ENCODE results near the gene KLHL22.
"Not testable (repeated sequence)": the region's sequence is repeated elsewhere in the genome, so short reads cannot be mapped to it uniquely, and the experiment has no call there.

Gene KLHL22

GRCh38 chr22:20472629-20473442, 22.8 kb downstream of the KLHL22 start:
- TF ChIP-seq CTCF (IDR thresholded peaks at IDR 0.05; ENCODE audit: low read depth, low read length, missing control alignments) = no peak
- H3K4me3 ChIP-seq (ENCODE audit: low read depth, low read length) = no peak overlapping the region
- no peak for DNase-seq (ENCODE audit: low read depth)

GRCh38 chr22:20471126-20471833, 24.3 kb downstream of the KLHL22 start:
- TF ChIP-seq CTCF (IDR thresholded peaks at IDR 0.05; ENCODE audit: low read depth, low read length, missing control alignments) = no peak
- H3K4me3 ChIP-seq (ENCODE audit: low read depth, low read length) = no peak overlapping the region
- no peak for DNase-seq (ENCODE audit: low read depth)

- DNase-seq (ENCODE audit: low read depth); H3K4me3 ChIP-seq (ENCODE audit: low read depth, low read length): not testable (repeated sequence)
Observed at GRCh38 chr22:20470525-20470924, 25.1 kb downstream of the KLHL22 start.

DNA sequence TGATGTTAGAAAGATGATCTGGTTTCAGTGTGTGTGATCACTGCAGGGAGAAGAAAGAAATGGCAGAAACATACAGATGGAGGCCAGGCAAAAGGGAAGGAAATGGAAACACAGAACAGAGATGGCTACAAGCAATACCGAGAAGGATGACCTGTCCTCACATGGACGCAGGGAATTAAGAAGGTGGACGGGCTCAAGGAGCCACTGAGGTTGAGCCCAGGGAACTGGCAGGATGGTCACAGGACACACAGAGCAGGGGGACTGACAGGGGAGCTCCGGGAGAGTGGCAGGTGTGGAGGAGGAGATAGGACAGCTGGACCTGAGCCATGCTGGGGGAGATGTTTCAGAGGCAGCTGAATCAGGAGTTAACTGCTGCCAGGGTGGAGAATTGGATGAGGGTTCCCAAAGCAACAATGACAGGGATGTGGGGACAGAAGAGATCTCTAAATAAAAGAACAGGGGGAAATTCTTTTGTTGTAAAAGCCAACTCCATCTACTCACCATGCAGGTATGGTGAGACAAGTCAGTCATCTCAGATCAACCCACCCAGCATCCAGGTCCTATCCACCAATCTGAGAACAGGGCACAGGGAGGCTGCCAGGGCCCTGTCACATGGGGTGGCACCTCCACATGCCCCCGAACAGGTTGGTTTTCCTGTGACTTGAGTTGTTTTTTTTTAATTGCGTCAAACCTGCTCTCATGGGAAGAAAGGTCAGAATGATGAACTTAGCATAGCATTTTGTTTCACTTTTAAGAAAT, 26.3 kb downstream of the KLHL22 start:
- DNase-seq (ENCODE audit: low read depth) = no peak
- no peak overlapping the region for H3K4me3 ChIP-seq (ENCODE audit: low read depth, low read length)
- no peak for TF ChIP-seq CTCF (IDR thresholded peaks at IDR 0.05; ENCODE audit: low read depth, low read length, missing control alignments)

GRCh38 chr22:20466659-20467379, 28.8 kb downstream of the KLHL22 start:
- TF ChIP-seq CTCF (IDR thresholded peaks at IDR 0.05; ENCODE audit: low read depth, low read length, missing control alignments) = no peak
- no peak overlapping the region for H3K4me3 ChIP-seq (ENCODE audit: low read depth, low read length)
- DNase-seq (ENCODE audit: low read depth) = no peak

GRCh38 chr22:20465759-20466077, 29.9 kb downstream of the KLHL22 start:
- no peak for DNase-seq (ENCODE audit: low read depth)
- no peak for TF ChIP-seq CTCF (IDR thresholded peaks at IDR 0.05; ENCODE audit: low read depth, low read length, missing control alignments)
- H3K4me3 ChIP-seq (ENCODE audit: low read depth, low read length) = no peak overlapping the region
